Measurements from ENCODE around the gene MSL3. TPM values are rescaled to one million over a fixed set of nuclear protein-coding genes. Genes with fewer than 3 reads are reported as not detected.

The MSL3 gene
- total and polyA plus RNA-seq, 2 donors (not counting 3 experiments of a cell fraction or from before 2014, with no cell fraction given): 54.2 to 58.7 TPM

- H3K79me2 ChIP-seq (ENCODE audit: control insufficient read depth, insufficient read depth, low read length): no peaks in the 10 kb centered on the region
- CTCF ChIA-PET: no interaction called here
- no peaks in the 10 kb centered on the region for H3K9me3 ChIP-seq (replicated peaks; ENCODE audit: control insufficient read depth, insufficient read depth, low read length)
- H3K27ac ChIP-seq (ENCODE audit: insufficient read depth, low read depth, low read length): no peak overlapping the region
- FAIRE-seq: no peak
- dilution Hi-C loops (cut with MboI; ENCODE audit: extremely low pct_ligation_motif_present, low sequenced_read_pairs): no loop called here
- no peak overlapping the region for H3K4me3 ChIP-seq (replicated peaks in 1 of 3; ENCODE audit: insufficient read depth in 1 of 3, low read depth in 1 of 3, low read length in 3 of 3)
- no peak overlapping the region for H2AFZ ChIP-seq (ENCODE audit: low read depth, low read length)
- intact Hi-C loops (cut with micrococcal nuclease): no loop called here
- H3K27me3 ChIP-seq (ENCODE audit: control insufficient read depth in 2 of 2, insufficient read depth in 2 of 2, low read length in 2 of 2): no peaks in the 10 kb centered on the region
- H3K9me1 ChIP-seq (replicated peaks; ENCODE audit: control insufficient read depth, extremely low read depth, insufficient read depth, low read length): no peaks in the 10 kb centered on the region
- no peaks in the 10 kb centered on the region for H3K4me1 ChIP-seq (ENCODE audit: control insufficient read depth, extremely low read depth, insufficient read depth, low read length)
- no peaks in the 10 kb centered on the region for H3K36me3 ChIP-seq (ENCODE audit: control insufficient read depth in 2 of 2, extremely low read depth in 1 of 2, insufficient read depth in 2 of 2, low read length in 2 of 2)
- POLR2A ChIA-PET: no interaction called here
- DNase-seq (ENCODE audit: low read depth, low spot score): no peak
- no TSS peak for BruUV-seq (replicated peaks)
- no peaks in the 10 kb centered on the region for H4K20me1 ChIP-seq (replicated peaks; ENCODE audit: control insufficient read depth, extremely low read depth, insufficient read depth, low read length)
- no peak overlapping the region for H3K9ac ChIP-seq (replicated peaks; ENCODE audit: extremely low read depth, insufficient read depth, low read length)
- no peak for TF ChIP-seq POLR2AphosphoS5 (IDR thresholded peaks at IDR 0.05; ENCODE audit: insufficient read depth, low read depth, low read length)
- TF ChIP-seq EZH2 (IDR thresholded peaks at IDR 0.05; ENCODE audit: borderline replicate concordance, low read depth, low read length, severe bottlenecking): no peak
- no peak for TF ChIP-seq JUN (IDR thresholded peaks at IDR 0.05; ENCODE audit: borderline replicate concordance, insufficient read depth, insufficient read length, low read depth)
- TF ChIP-seq POLR2A (IDR thresholded peaks at IDR 0.05; ENCODE audit: low read depth, low read length): no peak
- TF ChIP-seq GATA2 (IDR thresholded peaks at IDR 0.05; ENCODE audit: insufficient read depth, insufficient read length, low read depth, low read length): no peak
- TF ChIP-seq FOS (IDR thresholded peaks at IDR 0.05; ENCODE audit: borderline replicate concordance, insufficient read depth, low read length): no peak
- no peak for TF ChIP-seq CTCF (IDR thresholded peaks at IDR 0.05; ENCODE audit: extremely low read depth in 1 of 2, insufficient read depth in 1 of 2, low read depth in 1 of 2, low read length in 2 of 2)
- TF ChIP-seq MYC (IDR thresholded peaks at IDR 0.05; ENCODE audit: low read depth, low read length): no peak
- no peak for TF ChIP-seq MAX (IDR thresholded peaks at IDR 0.05; ENCODE audit: insufficient read depth, insufficient read length)
- no peak overlapping the region for H3K4me2 ChIP-seq (ENCODE audit: insufficient read depth, low read length)
These were observed 24.4 kb upstream of the MSL3 start for GRCh38 chrX:11733614-11734013.

All from endothelial cell of umbilical vein (primary cell).